ENCODE results near the gene UPK3BL2.
"Not testable (repeated sequence)": the region's sequence is repeated elsewhere in the genome, so short reads cannot be mapped to it uniquely, and the experiment has no call there.

The UPK3BL2 gene

DNA sequence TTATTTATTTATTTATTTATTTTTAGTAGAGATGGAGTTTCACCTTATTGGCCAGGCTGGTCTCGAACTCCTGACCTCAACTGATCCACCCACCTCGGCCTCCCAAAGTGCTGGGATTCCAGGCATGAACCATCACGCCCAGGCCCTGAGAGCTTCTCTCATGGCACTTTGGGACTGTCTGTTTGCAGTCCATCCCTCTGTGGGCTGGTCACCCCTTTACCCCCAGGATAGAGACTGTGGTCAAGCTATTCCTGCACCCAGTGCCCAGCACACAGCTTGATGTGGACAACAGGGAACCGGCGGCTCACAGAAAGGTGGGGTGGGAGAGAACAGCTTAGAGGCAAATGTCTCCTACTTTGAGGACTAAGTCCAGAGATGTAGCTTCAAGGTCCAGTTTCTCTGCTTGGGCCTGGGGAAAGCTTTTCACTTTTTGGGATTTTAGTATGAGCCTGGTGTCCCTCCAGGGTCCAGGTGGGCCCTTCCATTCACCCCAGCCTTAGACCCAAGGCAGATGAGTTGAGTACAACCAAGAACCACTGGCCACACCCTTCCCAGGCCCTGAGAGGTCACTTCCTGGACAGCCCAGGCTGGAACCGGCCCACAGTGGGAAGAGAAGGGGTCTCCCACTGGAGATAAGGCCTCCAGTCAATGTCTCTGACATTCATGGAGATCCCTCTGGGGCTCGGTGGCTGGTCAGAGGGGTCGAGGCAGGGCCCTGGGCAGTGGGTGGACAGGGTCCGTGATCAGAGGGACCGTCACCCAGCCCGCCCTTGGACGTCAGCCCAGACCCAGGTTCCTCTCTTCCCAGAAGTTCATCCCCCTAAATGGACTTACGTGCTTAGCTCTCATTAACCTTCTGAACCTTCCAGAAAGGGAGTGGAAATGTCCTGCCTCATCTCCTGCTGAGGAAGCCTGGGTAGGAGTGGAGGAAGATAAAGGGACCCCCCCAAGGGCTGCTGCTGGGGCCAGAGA is 15.4 kb downstream of the UPK3BL2 start:
- not testable (repeated sequence) for DNase-seq

DNA sequence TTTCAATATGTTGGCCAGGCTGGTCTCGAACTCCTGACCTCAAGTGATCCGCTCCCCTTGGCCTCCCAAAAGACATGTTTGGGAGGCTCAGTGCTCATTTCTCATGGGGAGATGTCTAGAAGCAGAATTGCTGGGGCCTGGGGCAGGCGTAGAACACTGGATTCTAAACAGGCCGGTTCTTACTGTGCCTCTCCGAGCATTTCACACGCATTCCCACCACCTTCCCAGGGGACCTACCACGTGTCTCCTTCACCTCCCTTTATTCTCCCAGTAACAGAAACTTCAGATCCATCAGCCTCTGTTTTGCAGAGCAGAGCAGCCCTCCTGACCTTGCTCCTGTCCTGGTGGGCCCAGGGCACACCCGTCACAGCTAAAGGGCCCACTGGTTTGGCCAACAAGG is 16.3 kb downstream of the UPK3BL2 start:
- not testable (repeated sequence) for DNase-seq

DNA sequence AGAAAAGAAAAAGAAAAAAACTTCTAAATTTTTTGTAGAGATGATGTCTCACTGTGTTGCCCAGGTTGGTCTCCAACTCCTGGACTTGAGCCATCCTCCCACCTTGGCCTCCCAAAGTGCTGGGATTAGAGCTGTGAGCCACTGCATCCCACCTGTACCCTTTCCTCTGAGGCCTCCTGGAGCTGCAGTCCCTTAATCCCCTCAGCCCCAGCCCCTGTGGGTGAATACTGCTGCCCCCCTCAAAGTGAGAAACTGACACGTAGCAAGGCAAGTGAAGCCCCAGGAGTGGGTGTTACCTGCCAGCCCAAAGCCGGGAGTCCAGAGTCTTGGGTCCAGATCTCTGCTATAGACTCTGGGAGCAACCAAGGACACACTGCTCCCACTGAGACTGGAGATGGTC is 18.7 kb downstream of the UPK3BL2 start:
- DNase-seq, result not testable (repeated sequence)

DNA sequence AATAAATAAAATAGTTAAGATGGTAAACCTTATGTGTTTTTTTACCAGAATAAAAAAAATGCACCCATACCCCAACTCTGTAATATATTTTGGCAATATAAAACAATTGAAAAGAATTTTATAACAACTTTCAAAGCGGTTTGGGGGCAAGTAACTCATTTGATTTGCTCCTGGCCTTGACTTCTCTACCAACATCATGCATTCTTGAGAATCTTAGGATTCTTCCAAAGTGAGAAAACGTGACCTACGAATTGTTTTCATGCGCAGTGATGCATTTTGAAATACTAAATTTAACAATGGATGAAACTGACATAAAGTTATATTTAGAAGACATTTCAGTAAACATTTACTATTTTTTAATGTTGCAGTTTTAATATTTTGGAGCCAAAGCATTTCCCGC is 22.7 kb downstream of the UPK3BL2 start:
- not testable (repeated sequence) for DNase-seq

DNA sequence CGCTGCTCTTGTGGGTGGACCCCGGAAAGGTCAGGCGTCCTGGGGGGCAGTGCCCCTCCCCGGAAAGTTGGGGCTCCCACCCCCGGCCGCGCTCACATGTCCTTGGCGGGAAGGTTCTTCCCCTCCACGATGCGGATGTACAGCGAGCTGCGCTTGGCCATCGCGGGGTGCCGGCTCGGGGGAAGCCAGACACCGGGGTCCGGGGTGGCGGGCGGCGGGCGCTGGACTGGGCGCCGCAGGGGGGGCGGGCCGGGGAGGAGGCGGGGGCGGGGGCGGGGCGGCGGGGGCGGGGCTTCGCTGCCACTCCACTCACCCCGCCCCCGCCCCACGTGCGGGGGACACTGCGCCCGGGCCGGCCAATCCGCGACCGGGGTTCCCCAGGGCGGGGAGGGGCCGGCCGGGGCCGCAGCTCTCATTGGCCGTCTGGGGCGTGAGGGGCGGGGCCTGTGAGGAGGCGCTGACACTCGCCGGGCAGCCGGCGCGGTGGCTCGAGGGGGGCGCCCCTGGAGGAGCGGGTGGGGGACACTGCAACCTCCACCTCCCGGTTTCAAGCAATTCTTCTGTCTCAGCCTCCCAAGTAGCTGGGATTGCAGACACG is 25.8 kb downstream of the UPK3BL2 start, which contains the start of gene RASA4B:
Gene RASA4B (minus strand): TSS at position 228 of the 598 bp plus-strand sequence. CDS start 67 bp downstream, at position 161.
- DNase-seq, result not testable (repeated sequence)

DNA sequence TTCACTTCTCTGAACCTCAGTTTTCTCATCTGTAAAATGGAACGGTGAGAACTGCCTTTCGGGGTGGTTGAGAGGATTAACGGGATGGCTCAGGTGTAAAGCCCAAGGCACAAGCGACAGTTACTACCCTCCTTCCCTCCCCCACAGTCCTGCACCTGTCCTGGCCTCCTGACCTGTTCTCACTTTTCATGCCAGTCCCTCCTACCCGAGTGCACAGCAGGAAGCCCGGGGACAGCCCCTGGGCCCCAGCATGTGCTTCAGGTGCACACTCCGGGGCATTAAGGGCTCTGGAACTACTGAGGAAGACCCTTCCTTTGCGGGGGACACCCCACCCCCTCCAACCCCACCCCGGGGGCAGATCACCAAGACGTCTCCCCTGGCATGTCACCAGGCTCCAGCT is 26.5 kb downstream of the UPK3BL2 start:
- DNase-seq, result not testable (repeated sequence)

DNA sequence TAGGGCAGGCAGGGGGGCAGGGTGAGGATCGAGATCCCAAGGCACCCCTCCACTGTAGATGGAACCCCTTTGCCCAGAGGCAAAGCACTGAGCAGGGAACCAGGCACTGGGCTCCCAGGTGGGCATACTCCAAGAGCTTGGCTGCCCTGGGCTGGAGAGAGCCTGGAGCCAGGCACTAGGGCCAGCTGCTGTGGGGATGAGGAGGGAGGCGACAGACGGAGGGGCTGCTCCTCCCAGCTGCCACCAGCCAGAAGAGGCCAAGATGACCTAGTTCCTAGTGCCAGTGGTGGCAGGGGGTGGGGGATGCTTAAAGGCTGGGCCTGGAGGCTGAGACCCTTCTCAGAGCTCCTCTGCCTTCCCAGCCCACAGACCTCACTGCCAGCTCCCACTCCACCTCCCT is 27.6 kb downstream of the UPK3BL2 start:
- not testable (repeated sequence) for DNase-seq

DNA sequence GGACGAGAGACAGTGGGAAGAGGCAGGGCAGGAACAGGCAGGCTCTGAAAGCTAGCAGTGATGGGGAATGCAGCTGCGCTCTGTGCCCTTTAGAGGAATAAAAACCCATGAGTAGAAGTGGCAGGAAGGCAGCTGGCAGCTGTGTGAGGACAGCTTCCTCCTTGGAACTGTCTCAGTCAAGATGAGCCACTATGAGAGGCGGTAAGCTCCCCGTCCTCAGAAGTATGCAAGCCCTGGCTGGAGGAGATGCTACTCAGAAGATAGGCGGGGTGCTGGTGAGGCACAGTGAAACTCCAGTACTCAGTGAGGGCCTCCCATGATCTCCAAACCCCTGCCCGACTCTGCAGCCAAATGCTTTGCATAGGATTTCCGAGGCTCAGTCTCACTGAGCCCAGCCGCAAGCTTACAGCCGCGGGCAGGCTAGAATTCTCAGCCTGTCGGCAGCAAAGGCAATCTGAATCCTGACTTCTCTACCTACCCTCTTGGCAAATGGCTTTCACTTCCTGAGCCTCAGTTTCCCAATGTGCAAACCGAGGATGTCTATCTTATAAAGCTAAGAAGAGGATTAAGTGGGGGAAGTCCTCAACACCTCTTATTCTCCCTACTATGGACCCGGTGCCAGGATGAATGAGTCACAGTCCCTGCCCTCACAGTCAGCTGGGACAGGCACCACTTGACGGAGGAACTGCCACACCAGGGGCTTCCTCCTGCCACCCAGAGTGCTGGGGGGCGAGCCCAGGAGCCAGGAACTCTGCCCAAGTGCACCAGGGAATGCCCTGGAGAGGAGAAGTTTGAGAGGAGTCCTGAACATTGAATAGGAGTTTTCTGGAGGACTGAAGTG is 28.4 kb downstream of the UPK3BL2 start:
- not testable (repeated sequence) for DNase-seq

DNA sequence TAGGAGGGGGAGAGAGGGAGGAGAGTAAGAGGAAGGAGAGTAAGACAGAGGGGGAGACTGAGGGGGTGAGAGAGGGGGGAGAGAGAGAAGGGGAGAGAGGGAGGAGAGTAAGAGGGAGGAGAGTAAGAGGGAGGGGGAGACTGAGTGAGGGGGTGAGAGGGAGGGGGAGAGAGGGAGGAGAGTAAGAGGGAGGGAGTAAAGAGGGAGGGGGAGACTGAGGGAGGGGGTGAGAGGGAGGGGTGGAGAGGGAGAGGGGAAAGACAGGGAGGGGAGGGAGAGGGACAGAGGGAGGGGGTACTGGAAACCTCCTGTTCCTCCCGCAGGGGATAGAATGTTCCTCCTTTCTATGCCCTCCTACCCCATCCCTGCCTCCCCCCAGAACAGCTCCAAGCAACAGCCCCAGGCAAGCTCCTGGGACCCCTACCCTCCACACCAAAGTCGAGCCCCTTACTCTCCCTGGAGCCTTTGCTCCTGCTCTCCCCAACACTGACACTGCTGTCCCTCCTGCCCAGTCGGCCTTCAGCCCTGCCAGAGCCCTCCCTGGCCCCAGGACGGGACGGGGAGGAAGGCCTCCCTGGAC is 30.8 kb downstream of the UPK3BL2 start:
- DNase-seq, result not testable (repeated sequence)

DNA sequence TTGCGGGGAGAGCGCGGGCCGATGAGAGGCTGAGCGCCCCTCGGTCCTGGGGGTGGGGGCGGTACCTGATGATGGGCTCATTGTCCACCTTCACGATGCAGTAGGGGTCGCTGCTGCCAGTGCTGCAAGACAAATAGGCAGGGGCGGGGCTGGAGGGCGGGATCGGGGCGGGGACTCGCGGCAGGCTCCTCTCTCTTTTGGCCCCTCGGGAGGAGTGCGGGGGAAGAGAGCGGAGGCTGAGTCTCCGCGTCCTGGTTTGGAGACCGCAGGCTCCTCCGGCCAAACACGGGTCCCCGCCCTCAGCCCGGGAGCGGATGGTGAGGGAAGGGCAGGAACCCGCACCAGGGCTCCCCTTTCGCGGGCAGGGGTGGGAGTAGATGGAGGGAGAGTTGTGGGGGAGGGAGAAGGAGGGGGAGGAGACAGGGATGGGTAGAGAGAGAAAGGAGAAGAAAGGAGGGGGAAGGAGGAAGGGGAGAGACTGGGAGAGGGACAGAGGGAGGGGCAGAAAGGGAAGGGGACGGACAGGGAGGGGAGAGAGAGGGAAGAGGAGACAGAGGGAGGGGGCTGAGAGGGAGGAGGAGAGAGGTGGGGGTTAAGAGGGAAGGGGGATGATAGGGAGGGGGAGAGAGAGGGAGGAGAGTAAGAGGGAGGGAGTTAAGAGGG is 31.5 kb downstream of the UPK3BL2 start:
- DNase-seq, result not testable (repeated sequence)

DNA sequence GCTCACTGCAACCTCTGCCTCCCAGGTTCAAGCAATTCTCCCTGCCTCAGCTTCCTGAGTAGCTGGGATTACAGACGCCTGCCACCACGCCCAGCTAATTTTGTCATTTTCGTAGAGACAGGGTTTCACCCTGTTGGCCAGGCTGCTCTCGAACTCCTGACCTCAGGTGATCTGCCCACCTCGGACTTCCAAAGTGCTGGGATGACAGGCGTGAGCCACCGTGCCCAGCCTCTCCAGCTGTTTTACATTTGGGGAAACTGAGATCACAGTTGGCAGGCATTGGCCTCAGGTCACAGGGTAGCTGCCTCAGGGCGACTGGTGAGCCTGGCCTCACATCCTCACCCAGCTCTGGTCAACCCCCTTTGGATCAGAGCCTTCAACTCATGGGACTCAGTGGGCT is 32.9 kb downstream of the UPK3BL2 start:
- DNase-seq, result not testable (repeated sequence)

DNA sequence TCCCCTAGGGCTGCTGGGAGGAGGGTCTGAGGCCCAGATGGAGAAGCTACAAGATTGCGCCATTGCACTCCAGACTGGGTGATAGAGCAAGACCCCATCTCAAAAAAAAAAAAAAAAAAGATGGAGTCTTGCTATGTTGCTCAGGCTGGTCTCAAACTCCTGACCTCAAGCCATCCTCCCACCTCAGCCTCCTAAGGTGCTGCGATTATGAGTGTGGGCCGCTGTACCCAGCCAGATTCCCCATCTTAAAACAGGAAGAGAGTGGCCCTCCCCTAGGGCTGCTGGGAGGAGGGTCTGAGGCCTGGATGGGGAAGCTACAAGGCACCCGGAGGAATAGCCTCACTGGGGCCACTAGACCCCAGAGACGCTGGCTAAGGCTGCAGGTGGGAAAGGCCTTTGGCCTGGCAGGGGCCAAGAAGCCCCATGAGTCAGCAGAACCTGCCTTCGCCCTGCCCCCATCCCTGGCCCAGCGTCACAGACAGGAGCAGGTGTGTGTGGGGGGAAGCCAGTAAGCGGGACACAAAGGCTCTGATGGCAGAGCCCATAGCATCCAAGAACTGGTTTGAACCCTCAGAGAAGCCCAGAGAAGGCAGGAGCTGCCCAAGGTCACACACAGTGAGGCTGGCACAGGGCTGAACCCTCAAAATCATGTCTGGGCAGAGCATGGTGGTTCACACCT is 35.9 kb downstream of the UPK3BL2 start:
- not testable (repeated sequence) for DNase-seq

DNA sequence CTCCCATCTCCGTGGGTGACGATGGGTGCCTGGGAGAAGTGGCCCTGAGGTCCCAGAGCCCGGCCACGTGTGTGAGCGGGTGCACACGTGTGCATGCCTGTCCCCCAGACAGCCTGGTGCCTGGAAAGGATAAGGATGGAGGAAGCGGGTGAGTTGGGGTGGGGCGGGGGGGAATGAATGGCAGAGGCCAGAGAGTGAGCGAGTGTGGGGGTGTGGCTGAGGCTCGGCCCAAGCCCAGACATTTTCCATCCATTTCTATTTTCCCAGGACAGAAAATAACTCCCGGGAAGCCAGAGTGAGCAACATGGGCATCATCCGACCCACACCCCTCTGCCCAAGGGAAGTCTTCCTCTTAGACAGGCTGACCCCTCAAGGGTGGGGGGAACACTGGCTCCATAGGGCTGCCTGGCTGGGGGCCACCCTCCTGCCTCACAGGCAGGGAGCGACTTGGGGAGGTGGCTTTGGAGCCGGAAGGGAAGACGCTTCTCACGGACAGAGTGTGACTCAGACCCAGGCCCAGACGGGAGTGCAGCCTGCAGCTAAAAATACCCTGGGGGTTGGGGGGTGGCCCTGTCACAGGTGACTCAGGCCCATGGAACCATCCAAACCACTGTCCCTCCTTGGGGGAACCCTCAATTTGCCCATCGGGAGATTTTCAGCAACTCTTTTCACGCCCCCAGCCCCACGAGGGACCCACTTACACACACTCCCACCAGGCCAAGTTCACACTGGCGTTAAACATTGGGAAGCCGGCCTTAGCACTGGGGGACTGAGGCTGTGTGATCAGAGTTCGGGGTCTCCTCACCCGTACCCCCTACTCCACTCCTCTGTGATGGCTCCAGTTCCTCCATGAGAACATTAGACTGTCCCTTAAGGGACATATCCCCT is 38.0 kb downstream of the UPK3BL2 start:
- not testable (repeated sequence) for DNase-seq

DNA sequence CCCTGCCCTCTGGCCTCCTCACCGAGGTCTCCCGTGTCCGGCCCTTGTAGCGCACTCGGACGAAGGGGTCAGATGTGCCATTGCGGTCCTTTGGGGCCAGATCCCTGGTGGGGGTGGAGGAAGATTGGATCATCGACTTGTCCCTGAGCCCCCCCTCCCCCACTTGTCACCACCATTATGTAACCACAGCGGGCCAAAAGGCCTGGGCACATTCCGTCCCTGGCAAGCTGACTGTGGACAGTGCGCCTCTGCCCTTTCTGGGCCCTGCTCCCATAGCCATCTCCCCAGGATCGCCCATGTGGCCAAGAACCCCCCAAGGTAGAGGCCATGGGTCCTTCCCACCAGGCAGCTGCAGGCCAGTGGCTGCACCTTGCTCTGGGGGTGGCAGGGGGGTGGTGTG is 40.4 kb downstream of the UPK3BL2 start:
- DNase-seq, result not testable (repeated sequence)

DNA sequence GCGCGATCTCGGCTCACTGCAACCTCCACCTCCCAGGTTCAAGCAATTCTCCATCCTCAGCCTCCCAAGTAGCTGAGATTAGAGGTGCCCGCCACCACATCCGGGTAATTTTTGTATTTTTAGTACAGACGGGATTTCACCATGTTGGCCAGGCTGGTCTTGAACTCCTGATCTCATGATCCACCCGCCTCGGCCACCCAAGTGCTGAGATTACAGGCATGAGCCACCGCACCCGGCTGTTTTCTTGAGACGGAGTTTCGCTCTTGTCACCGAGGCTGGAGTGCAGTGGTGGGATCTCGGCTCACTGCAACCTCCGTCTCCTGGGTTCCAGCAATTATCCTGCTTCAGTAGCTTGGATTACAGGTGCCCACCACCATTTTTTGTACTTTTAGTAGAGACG is 45.2 kb downstream of the UPK3BL2 start:
- not testable (repeated sequence) for DNase-seq

DNA sequence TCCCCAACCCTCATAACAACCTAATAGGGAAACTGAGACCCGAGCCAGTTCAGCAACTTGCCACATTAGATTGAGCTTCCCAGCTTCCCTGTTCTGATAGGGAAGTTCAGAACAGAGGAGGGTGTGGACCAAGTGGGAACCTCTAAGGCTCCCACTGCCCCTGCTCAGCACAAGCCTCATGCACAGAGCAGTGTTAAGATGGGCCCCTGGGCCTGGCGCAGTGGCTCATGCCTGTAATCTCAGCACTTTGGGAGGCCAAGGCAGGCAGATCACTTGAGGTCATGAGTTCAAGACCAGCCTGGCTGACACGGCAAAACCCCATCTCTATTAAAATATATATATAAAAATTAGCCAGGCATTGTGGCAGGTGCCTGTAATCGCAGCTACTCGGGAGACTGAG is 46.2 kb downstream of the UPK3BL2 start:
- not testable (repeated sequence) for DNase-seq

DNA sequence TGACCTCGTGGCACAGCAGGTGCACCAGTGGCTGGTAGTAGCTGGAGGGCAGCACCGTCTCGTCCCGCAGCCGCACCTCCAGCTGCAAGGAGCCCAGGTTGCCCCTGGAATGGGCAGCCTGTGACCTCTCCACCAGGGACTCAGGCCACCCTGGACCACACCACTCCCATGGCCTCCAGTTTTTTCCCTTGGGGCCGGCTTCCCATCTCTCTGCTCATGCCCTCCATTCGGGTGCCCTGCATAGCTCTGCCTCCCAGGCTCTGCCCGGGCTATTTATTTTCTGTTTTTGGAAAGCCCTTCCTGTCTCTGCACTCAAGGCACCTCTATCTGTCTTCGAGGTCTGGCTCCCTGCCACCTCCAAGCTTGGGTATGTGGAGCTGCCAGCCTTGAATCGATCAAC is 46.6 kb downstream of the UPK3BL2 start:
- not testable (repeated sequence) for DNase-seq

DNA sequence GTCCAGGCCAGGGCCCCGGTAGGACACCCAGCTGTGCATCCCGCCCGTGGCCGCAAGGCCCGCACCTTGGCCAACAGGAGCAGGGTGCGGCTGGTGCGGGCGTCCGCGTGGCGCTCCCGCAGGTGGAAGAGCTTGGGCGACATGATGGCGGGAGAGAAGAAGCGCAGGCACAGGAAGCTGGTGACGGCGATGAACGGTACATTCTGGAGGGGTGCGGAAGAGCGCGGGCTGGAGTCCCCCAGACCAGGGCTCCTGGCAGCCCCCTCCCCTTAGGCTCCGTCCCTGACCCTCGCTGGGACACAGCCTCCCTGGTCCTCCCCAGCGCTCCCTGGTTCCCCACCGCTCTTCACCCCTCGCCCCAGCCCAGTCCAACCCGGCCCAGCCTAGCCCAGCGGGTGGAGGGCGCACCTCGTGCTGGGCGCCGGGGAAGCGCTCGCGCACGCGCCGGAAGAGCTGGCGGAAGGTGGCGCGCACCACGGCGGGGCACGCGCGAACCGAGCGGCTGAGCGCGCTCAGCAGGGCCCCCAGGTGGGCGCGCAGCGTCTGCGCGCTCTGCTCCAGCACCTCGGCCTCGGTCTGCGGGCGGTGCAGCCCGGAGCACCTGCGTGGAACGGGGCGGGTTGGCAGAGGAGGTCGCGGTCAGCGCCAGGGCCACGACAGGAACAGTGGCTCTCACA is 48.9 kb downstream of the UPK3BL2 start:
- DNase-seq, result not testable (repeated sequence)

DNA sequence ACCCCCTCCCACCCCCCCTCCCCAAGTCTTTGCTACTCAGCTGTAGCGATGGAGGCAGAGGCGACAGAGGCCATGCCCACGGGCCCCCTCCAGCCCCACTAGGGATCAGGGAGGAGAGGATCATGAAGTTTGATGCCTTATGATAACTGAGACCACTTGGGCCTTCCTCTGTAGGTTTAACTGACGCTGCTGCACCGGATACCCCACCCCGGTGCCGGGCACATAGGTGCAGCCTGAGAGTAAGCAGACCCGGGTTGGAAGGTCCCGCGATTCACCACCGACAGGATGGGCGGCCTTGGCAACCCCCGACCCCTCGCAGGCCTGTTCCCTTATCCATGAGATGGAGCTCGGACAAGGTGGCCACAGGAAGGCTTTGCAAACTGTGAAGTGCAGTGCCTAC is 49.5 kb downstream of the UPK3BL2 start:
- DNase-seq, result not testable (repeated sequence)

Measured in NCI-H2029 (cell line).